GM12878 (cell line): ENCODE data around the gene PDGFA. TPM values are rescaled to one million over a fixed set of nuclear protein-coding genes. Genes with fewer than 3 reads are reported as not detected.

Source experiments
- BCL11A ChIP-seq: IDR thresholded peaks from 2 replicates; pipeline ENCODE4 v1.6.1; 2011; ENCODE audit warnings: low read depth, low read length
- CBX3 ChIP-seq: fragments of 200-600 bp; sonication (generic); IDR thresholded peaks from 2 replicates; pipeline ENCODE4 v1.6.1; 2016; ENCODE audit warnings: low read depth, borderline replicate concordance
- CREB1 ChIP-seq: IDR thresholded peaks from 2 replicates; pipeline ENCODE4 v1.6.1; 2012; ENCODE audit warnings: low read depth, mild to moderate bottlenecking, inconsistent platforms
- CREM ChIP-seq: IDR thresholded peaks from 2 replicates; pipeline ENCODE4 v1.6.1; 2014; ENCODE audit warnings: antibody characterized with exemption, low read depth
- ETV6 ChIP-seq, 2 experiments: fragments of 450-650 bp in 1 of 2; IDR thresholded peaks in 1 of 2; conservative IDR thresholded peaks in 1 of 2; 2 replicates each; pipeline ENCODE4 v1.6.1; 2014; ENCODE audit warnings: antibody characterized with exemption in 1 of 2, borderline replicate concordance in 1 of 2, low read depth in 1 of 2, mild to moderate bottlenecking in 1 of 2, moderate library complexity in 1 of 2
- EZH2 ChIP-seq: IDR thresholded peaks from 2 replicates; pipeline ENCODE4 v1.6.1; 2012; ENCODE audit warnings: low read depth, mild to moderate bottlenecking, control low read depth, inconsistent platforms, low read length, borderline replicate concordance; ENCODE audit not compliant: control insufficient read depth
- FOS ChIP-seq: IDR thresholded peaks from 3 replicates; pipeline ENCODE4 v1.6.1; 2011; ENCODE audit warnings: borderline replicate concordance; ENCODE audit not compliant: insufficient read length; ENCODE audit errors: extremely low read depth
- HDAC6 ChIP-seq: fragments of 200-600 bp; sonication (generic); IDR thresholded peaks from one replicate; pipeline ENCODE4 v1.8.0; 2017; ENCODE audit warnings: antibody characterized with exemption; ENCODE audit not compliant: unreplicated experiment
- KLF5 ChIP-seq: fragments of 450-650 bp; IDR thresholded peaks from 2 replicates; pipeline ENCODE4 v1.6.1; 2014; ENCODE audit warnings: mild to moderate bottlenecking; ENCODE audit not compliant: partially characterized antibody
- MTA2 ChIP-seq: fragments of 450-650 bp; IDR thresholded peaks from 2 replicates; pipeline ENCODE4 v1.6.1; 2016; ENCODE audit warnings: low read depth, mild to moderate bottlenecking, moderate library complexity
- NBN ChIP-seq: fragments of 450-650 bp; IDR thresholded peaks from 2 replicates; pipeline ENCODE4 v1.6.1; 2016
- NR2F1 ChIP-seq: fragments of 450-650 bp; conservative IDR thresholded peaks from 2 replicates; pipeline ENCODE4 v1.6.1; 2017; ENCODE audit warnings: mild to moderate bottlenecking
- RCOR1 ChIP-seq: conservative IDR thresholded peaks from 2 replicates; pipeline ENCODE4 v1.6.1; 2012; ENCODE audit warnings: low read depth, low read length, improper control_type of control experiment
- RELA ChIP-seq: fragments of 450-650 bp; IDR thresholded peaks from 2 replicates; pipeline ENCODE4 v1.8.0; 2014; ENCODE audit warnings: borderline replicate concordance; ENCODE audit not compliant: partially characterized antibody
- SPI1 ChIP-seq: IDR thresholded peaks from 2 replicates; pipeline ENCODE4 v1.6.1; 2011; ENCODE audit warnings: low read depth, mild to moderate bottlenecking, low read length, moderate library complexity, borderline replicate concordance; ENCODE audit not compliant: insufficient read depth
- SREBF2 ChIP-seq: IDR thresholded peaks from 2 replicates; pipeline ENCODE4 v1.6.1; 2012; ENCODE audit warnings: mild to moderate bottlenecking, low read length
- TCF12 ChIP-seq: IDR thresholded peaks from 2 replicates; pipeline ENCODE4 v1.6.1; 2011; ENCODE audit warnings: low read depth, mild to moderate bottlenecking, low read length
- ZBTB33 ChIP-seq: fragments of 450-650 bp; IDR thresholded peaks from 2 replicates; pipeline ENCODE4 v1.6.1; 2017; ENCODE audit warnings: mild to moderate bottlenecking
- ZNF622 ChIP-seq: fragments of 450-650 bp; IDR thresholded peaks from 2 replicates; pipeline ENCODE4 v1.6.1; 2017; ENCODE audit warnings: mild to moderate bottlenecking, inconsistent platforms
- polyA plus RNA-seq, 11 experiments: library from polyadenylated mRNA; depleted of rRNA in 4 of 11; unstranded in 6 of 11; stranded (reverse) in 5 of 11; fragments of >200 nt; fragmentation: Nextera tagmentation in 4 of 11; fragmentation: Illumina TruSeq in 1 of 11; extraction: Ambion mirVana in 4 of 11; extraction: Trizol in 1 of 11; gene quantifications; 1 replicate in 1 of 11; 2 replicates in 10 of 11; pipeline versions ENCODE4 v1.2.1 to v1.2.3, GENCODE V29; 2011 to 2016; ENCODE audit warnings: inconsistent platforms in 2 of 11, missing spikeins in 2 of 11, low read depth in 1 of 11
- total RNA-seq, 4 experiments: library from RNA; depleted of rRNA in 3 of 4; stranded (reverse); fragments of >200 nt in 3 of 4; fragmentation: Illumina TruSeq in 1 of 4; extraction: Trizol in 1 of 4; gene quantifications; 2 replicates each; pipeline versions ENCODE4 v1.2.1 to v1.2.3, GENCODE V29; 2013 to 2021
- TF ChIP-seq, protein P1 (sequence below): fragments of 450-650 bp; IDR thresholded peaks from 2 replicates; pipeline ENCODE4 v1.6.1; 2018; ENCODE audit warnings: mild to moderate bottlenecking, low read depth, moderate library complexity; ENCODE audit not compliant: partially characterized antibody
- TF ChIP-seq, protein P2 (sequence below): fragments of 450-650 bp; IDR thresholded peaks from 2 replicates; pipeline ENCODE4 v1.6.1; 2016; ENCODE audit warnings: mild to moderate bottlenecking, moderate library complexity, borderline replicate concordance

Gene PDGFA
- total and polyA plus RNA-seq, 10 of the 15 experiments (the other 5 are each of a cell fraction or from before 2014, with no cell fraction given): 2.5 to 10.0 (median 5.6) TPM

DNA sequence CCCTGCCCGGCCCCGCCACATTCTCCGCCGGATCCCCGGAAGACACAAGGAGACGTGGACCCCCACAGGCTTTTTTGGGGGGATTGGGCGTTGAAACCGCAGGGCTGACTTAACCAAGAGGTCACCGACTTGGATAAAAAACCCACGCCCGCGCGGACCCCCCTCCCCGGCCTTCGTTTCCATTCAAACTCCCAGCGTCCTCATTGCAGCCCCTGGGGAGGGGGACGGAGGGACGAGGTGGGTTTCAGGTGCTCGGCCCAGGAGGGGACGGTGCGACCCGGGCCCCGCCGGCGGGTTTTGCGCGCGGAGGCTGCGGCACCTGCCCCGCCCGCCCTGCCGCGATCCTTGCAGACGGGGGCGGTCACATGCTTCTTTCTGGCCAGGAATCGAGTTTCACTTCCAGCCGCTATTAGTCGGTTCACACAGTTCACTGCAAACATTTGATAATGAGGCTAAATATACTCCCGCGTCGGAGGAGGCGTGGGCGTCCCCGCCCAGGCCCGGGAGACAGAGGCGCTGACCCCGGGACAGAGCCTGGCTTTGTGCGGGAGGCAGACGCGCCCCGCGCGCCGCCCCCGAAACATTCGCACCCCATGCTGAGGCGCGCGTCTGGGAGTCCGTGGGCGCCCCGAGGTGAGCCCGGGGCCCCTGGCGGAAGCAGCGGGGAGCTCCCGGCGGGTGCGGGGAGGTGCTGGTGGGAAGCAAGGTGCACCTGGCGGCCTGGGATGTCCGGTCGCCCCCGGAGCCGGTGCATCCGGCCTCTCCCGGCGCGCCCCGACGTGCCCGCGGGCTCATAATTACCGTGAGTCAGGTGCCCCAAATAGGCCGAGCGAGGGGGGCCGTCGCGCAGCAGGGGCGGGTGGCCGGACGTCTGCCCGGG, 2.7 kb upstream of the PDGFA start (continued):
- peak; percentile 91 for TF ChIP-seq TCF12
- TF ChIP-seq NR2F1: peak; percentile 82
- no peak for TF ChIP-seq EZH2
- peak; percentile 60; the same call in 1 of the 2 replicates for TF ChIP-seq BCL11A
- peak; percentile 58; the same call in 1 of the 2 replicates for TF ChIP-seq RCOR1
- peak; percentile 15 for TF ChIP-seq RELA
- TF ChIP-seq FOS: no peak
- no peak for TF ChIP-seq ZBTB33
- TF ChIP-seq HDAC6: no peak
- TF ChIP-seq MTA2: peak; percentile 81
- no peak for TF ChIP-seq SREBF2
- TF ChIP-seq ZNF622: no peak
- no peak for TF ChIP-seq CREB1
- TF ChIP-seq ETV6 (conservative IDR thresholded peaks at IDR 0.05 in 1 of 2, IDR thresholded peaks at IDR 0.05 in 1 of 2; ENCODE audit: borderline replicate concordance in 1 of 2, low read depth in 1 of 2): peak in 1 of 2 experiments; percentile 41; a peak in 1 of 4 replicates
- TF ChIP-seq KLF5: no peak
- TF ChIP-seq CBX3: no peak
- TF ChIP-seq, protein P1, sequence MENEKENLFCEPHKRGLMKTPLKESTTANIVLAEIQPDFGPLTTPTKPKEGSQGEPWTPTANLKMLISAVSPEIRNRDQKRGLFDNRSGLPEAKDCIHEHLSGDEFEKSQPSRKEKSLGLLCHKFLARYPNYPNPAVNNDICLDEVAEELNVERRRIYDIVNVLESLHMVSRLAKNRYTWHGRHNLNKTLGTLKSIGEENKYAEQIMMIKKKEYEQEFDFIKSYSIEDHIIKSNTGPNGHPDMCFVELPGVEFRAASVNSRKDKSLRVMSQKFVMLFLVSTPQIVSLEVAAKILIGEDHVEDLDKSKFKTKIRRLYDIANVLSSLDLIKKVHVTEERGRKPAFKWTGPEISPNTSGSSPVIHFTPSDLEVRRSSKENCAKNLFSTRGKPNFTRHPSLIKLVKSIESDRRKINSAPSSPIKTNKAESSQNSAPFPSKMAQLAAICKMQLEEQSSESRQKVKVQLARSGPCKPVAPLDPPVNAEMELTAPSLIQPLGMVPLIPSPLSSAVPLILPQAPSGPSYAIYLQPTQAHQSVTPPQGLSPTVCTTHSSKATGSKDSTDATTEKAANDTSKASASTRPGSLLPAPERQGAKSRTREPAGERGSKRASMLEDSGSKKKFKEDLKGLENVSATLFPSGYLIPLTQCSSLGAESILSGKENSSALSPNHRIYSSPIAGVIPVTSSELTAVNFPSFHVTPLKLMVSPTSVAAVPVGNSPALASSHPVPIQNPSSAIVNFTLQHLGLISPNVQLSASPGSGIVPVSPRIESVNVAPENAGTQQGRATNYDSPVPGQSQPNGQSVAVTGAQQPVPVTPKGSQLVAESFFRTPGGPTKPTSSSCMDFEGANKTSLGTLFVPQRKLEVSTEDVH: no peak
- TF ChIP-seq, protein P2, sequence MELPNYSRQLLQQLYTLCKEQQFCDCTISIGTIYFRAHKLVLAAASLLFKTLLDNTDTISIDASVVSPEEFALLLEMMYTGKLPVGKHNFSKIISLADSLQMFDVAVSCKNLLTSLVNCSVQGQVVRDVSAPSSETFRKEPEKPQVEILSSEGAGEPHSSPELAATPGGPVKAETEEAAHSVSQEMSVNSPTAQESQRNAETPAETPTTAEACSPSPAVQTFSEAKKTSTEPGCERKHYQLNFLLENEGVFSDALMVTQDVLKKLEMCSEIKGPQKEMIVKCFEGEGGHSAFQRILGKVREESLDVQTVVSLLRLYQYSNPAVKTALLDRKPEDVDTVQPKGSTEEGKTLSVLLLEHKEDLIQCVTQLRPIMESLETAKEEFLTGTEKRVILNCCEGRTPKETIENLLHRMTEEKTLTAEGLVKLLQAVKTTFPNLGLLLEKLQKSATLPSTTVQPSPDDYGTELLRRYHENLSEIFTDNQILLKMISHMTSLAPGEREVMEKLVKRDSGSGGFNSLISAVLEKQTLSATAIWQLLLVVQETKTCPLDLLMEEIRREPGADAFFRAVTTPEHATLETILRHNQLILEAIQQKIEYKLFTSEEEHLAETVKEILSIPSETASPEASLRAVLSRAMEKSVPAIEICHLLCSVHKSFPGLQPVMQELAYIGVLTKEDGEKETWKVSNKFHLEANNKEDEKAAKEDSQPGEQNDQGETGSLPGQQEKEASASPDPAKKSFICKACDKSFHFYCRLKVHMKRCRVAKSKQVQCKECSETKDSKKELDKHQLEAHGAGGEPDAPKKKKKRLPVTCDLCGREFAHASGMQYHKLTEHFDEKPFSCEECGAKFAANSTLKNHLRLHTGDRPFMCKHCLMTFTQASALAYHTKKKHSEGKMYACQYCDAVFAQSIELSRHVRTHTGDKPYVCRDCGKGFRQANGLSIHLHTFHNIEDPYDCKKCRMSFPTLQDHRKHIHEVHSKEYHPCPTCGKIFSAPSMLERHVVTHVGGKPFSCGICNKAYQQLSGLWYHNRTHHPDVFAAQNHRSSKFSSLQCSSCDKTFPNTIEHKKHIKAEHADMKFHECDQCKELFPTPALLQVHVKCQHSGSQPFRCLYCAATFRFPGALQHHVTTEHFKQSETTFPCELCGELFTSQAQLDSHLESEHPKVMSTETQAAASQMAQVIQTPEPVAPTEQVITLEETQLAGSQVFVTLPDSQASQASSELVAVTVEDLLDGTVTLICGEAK: no peak
- TF ChIP-seq NBN: 0 out of 2 replicates have a peak, but pooled peaks have one; percentile 14
- TF ChIP-seq CREM: no peak
- TF ChIP-seq SPI1: peak; percentile 56
